GM19397 (cell line): ENCODE results near the gene PTER.

Source experiments
- ATAC-seq: cut with Tn5 transposase; IDR thresholded peaks from one replicate; pipeline ENCODE4 v1.9.1; 2021; ENCODE audit warnings: mild to moderate bottlenecking, moderate library complexity; ENCODE audit not compliant: unreplicated experiment

PTER gene

GRCh38 chr10:16529853-16530252 lies 93.0 kb downstream of the PTER start:
- no peak for ATAC-seq

GRCh38 chr10:16536155-16536554 lies 99.3 kb downstream of the PTER start:
- ATAC-seq: no peak

GRCh38 chr10:16544099-16544498 lies 107.3 kb downstream of the PTER start:
- no peak for ATAC-seq

- no peak for ATAC-seq
Measured at GRCh38 chr10:16544591-16544990, 107.8 kb downstream of the PTER start.

- no peak for ATAC-seq
Measured at GRCh38 chr10:16545116-16545736, 108.4 kb downstream of the PTER start.

- no peak for ATAC-seq
Measured at GRCh38 chr10:16547973-16548372, 111.2 kb downstream of the PTER start.

- no peak for ATAC-seq
Measured at GRCh38 chr10:16559236-16559773, 122.5 kb downstream of the PTER start.

GRCh38 chr10:16562891-16563290 lies 126.1 kb downstream of the PTER start:
- no peak for ATAC-seq
